Measurements from ENCODE around the gene NLGN4X. TPM values are rescaled to one million over a fixed set of nuclear protein-coding genes. Genes with fewer than 3 reads are reported as not detected.
"Not testable (repeated sequence)": the region's sequence is repeated elsewhere in the genome, so short reads cannot be mapped to it uniquely, and the experiment has no call there.

Gene NLGN4X
- total RNA-seq, 4 donors from 2014 or later, result 6.2 to 42.5 (median 11.8) TPM

DNA sequence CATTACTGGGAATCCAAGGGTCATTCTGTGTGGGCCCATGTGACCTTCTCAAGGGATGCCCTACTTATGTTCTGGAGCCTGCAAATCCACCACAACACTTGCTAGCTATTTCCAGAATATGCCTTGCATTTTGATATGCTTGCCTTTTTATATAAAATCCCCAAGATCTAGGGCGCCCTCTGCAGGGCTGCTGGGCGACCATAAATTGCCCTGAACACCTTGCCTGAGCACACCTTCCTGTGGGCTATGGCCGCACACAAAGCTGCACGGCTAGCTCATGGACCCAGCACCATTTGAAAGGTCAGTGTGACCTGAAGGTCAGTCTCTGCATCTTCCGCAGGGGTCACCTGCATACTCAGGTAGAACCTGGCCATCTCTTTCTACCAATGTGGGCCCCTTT, 311.7 kb downstream of the NLGN4X start:
- H3K27ac ChIP-seq, result no peak overlapping the region
- H3K4me1 ChIP-seq, result no peaks in the 10 kb centered on the region
- no peak overlapping the region for H3K4me3 ChIP-seq
- H3K9me3 ChIP-seq, result no peaks in the 10 kb centered on the region
- DNase-seq, result no peak
- no peaks in the 10 kb centered on the region for H3K27me3 ChIP-seq
- TF ChIP-seq POLR2A (IDR thresholded peaks at IDR 0.05), result no peak
- no peak for TF ChIP-seq CTCF (IDR thresholded peaks at IDR 0.05)
- intact Hi-C loops (cut with DNase I; ENCODE audit: low total_unique reads), result no loop called here
- H3K36me3 ChIP-seq, result no peaks in the 10 kb centered on the region

DNA sequence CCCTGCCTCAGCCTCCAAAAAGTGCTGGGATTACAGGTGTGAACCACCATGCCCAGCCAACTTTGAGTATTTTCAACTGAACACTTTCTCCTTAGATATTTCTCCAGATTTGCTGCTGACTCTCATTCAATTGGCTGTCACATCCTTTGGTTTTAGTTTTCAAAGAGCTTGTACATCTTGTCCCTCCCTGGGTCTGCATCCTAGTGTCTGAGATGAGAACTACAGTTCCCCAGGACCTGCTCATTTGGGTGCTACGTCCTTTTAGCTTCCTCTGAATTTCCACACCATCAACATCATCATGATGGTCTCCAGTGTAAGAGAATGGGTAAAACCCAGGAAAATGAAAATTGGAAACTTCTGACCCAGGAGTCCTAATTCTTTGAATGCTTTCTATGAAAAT, 312.9 kb downstream of the NLGN4X start:
- intact Hi-C loops (cut with DNase I; ENCODE audit: low total_unique reads), result no loop called here

GRCh38 chrX:5907207-5907606, 321.5 kb downstream of the NLGN4X start:
- H3K36me3 ChIP-seq, result no peaks in the 10 kb centered on the region
- no peaks in the 10 kb centered on the region for H3K27me3 ChIP-seq
- TF ChIP-seq POLR2A (IDR thresholded peaks at IDR 0.05) (no peak), CTCF (IDR thresholded peaks at IDR 0.05) (no peak)
- no peak for DNase-seq
- no peak overlapping the region for H3K27ac ChIP-seq
- no peaks in the 10 kb centered on the region for H3K9me3 ChIP-seq
- H3K4me1 ChIP-seq, result no peaks in the 10 kb centered on the region
- intact Hi-C loops (cut with DNase I; ENCODE audit: low total_unique reads), result no loop called here
- H3K4me3 ChIP-seq, result no peak overlapping the region

More for the DNA sequence above, 312.9 kb downstream of the NLGN4X start:
- DNase-seq, result no peak
- no peaks in the 10 kb centered on the region for H3K9me3 ChIP-seq
- no peak overlapping the region for H3K27ac ChIP-seq
- H3K27me3 ChIP-seq, result no peaks in the 10 kb centered on the region
- H3K4me1 ChIP-seq, result no peaks in the 10 kb centered on the region
- H3K4me3 ChIP-seq, result no peak overlapping the region
- TF ChIP-seq POLR2A (IDR thresholded peaks at IDR 0.05), result no peak
- no peak for TF ChIP-seq CTCF (IDR thresholded peaks at IDR 0.05)
- no peaks in the 10 kb centered on the region for H3K36me3 ChIP-seq

- DNase-seq; H3K27ac ChIP-seq; intact Hi-C loops (cut with DNase I; ENCODE audit: low total_unique reads); H3K4me1 ChIP-seq; H3K9me3 ChIP-seq; H3K27me3 ChIP-seq; H3K36me3 ChIP-seq; H3K4me3 ChIP-seq: not testable (repeated sequence)
Observed at GRCh38 chrX:5903586-5904190, 325.0 kb downstream of the NLGN4X start.

DNA sequence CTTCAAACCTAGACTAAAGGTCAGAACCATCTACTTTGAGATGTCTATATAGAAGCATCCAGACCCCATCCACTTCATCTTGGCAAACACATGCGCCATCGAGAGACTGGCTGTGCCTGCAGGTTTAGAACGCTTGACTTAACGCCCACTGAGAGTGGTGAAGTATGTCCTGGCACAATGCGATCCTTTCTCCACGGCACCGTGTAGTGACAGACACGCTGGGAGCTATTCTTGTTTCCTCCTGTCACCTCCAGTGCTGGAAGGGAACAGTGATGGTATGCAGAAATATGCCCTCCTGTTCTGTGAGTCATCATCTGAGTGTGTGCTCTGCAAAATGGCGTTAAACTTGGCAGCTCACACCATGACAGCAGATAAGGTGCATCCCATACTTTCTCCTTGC, 330.2 kb downstream of the NLGN4X start:
- no peak for DNase-seq
- intact Hi-C loops (cut with DNase I; ENCODE audit: low total_unique reads), result no loop called here
- H3K27me3 ChIP-seq, result no peaks in the 10 kb centered on the region
- H3K27ac ChIP-seq, result no peak overlapping the region
- H3K4me1 ChIP-seq, result no peaks in the 10 kb centered on the region
- H3K4me3 ChIP-seq, result no peak overlapping the region
- no peaks in the 10 kb centered on the region for H3K36me3 ChIP-seq
- TF ChIP-seq POLR2A (IDR thresholded peaks at IDR 0.05) (no peak), CTCF (IDR thresholded peaks at IDR 0.05) (no peak)
- H3K9me3 ChIP-seq, result no peaks in the 10 kb centered on the region

DNA sequence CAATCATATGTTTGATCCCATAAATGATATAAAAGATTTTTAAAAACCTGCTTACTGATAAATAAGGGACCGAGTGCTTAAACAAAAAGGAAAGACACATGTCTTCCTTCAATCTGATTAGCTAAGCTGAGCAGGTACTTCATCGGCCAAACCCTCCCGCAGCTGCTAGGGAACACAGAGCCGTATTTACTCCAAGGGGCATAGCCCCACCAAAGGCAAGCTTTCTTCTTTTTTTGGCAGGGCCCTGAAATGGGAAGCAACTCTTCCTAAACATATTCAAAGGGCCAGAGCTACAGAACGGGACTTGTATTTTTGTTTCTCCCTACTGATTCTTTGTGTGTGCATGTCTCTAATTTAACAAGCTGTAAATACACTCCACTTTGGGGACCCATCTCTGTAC, 337.3 kb downstream of the NLGN4X start:
- no peak overlapping the region for H3K27ac ChIP-seq
- no peaks in the 10 kb centered on the region for H3K27me3 ChIP-seq
- no peaks in the 10 kb centered on the region for H3K4me1 ChIP-seq
- no peak for DNase-seq
- no peak overlapping the region for H3K4me3 ChIP-seq
- no peaks in the 10 kb centered on the region for H3K36me3 ChIP-seq
- H3K9me3 ChIP-seq, result no peaks in the 10 kb centered on the region
- TF ChIP-seq POLR2A (IDR thresholded peaks at IDR 0.05) (no peak), CTCF (IDR thresholded peaks at IDR 0.05) (no peak)
- intact Hi-C loops (cut with DNase I; ENCODE audit: low total_unique reads), result no loop called here

All from uterus (tissue), 4 donors.